Panc1 (cell line): ENCODE results near the gene SCN8A. TPM values are rescaled to one million over a fixed set of nuclear protein-coding genes. Genes with fewer than 3 reads are reported as not detected.
"Not testable (repeated sequence)": the region's sequence is repeated elsewhere in the genome, so short reads cannot be mapped to it uniquely, and the experiment has no call there.

Source experiments
- ATAC-seq: fragments of 200-7000 bp; cut with Tn5 transposase; 2 replicates; pipeline ENCODE4 v1.9.1; 2020; ENCODE audit warnings: mild to moderate bottlenecking, moderate library complexity
- BruUV-seq: library from RNA; stranded (reverse); fragments of 400-500 nt; replicated peaks from 2 replicates; lab custom pipeline; 2021; lab: Mats Ljungman, UMichigan
- CTCF ChIA-PET: fragments of 300-600 bp; sonication (Branson Sonifier 250); formaldehyde crosslinking; loops from one replicate; lab custom pipeline; 2022; ENCODE audit warnings: antibody characterized with exemption; lab: Charles Lee
- POLR2A ChIA-PET: fragments of 300-600 bp; sonication (Branson Sonifier 250); formaldehyde crosslinking; loops from one replicate; lab custom pipeline; 2022; ENCODE audit warnings: antibody characterized with exemption; lab: Charles Lee
- DNase-seq: peaks from one replicate; pipeline ENCODE4 v3.0.0-alpha.2; 2010; ENCODE audit warnings: low read depth, low spot score
- H3K27ac ChIP-seq: 2 replicates; pipeline ENCODE4 v1.5.1; 2011; ENCODE audit warnings: mild to moderate bottlenecking, low read length, inconsistent platforms
- H3K27me3 ChIP-seq: fragments of 200-500 bp; sonication (Bioruptor generic); 2 replicates; pipeline ENCODE4 v1.6.0; 2014; ENCODE audit warnings: low read length, inconsistent platforms; ENCODE audit not compliant: control insufficient read depth, insufficient read depth
- H3K36me3 ChIP-seq: fragments of 200-500 bp; sonication (Bioruptor generic); 2 replicates; pipeline ENCODE4 v1.5.1; 2014; ENCODE audit warnings: inconsistent platforms, mild to moderate bottlenecking, low read length, moderate library complexity; ENCODE audit not compliant: control insufficient read depth, insufficient read depth
- H3K4me1 ChIP-seq: 2 replicates; pipeline ENCODE4 v1.5.1; 2011; ENCODE audit warnings: inconsistent platforms, mild to moderate bottlenecking, low read length, moderate library complexity; ENCODE audit not compliant: control insufficient read depth, insufficient read depth
- H3K4me3 ChIP-seq, 2 experiments: 2 replicates each; pipeline ENCODE4 v1.5.1; 2011 to 2012; ENCODE audit warnings: low read depth in 2 of 2, low read length in 2 of 2, mild to moderate bottlenecking in 2 of 2, inconsistent platforms in 1 of 2, moderate library complexity in 1 of 2
- H3K9me3 ChIP-seq: fragments of 200-500 bp; sonication (Bioruptor generic); 2 replicates; pipeline ENCODE4 v1.5.1; 2014; ENCODE audit warnings: low read depth, mild to moderate bottlenecking, inconsistent platforms, low read length, moderate library complexity; ENCODE audit not compliant: control insufficient read depth, insufficient read depth
- POLR2AphosphoS5 ChIP-seq: IDR thresholded peaks from 2 replicates; pipeline ENCODE4 v1.6.1; 2012; ENCODE audit warnings: mild to moderate bottlenecking, low read depth, low read length, moderate library complexity
- SIN3A ChIP-seq: IDR thresholded peaks from 2 replicates; pipeline ENCODE4 v1.6.1; 2012; ENCODE audit warnings: low read depth, mild to moderate bottlenecking, low read length, moderate library complexity, borderline replicate concordance; ENCODE audit not compliant: insufficient read depth
- TCF7L2 ChIP-seq: IDR thresholded peaks from 2 replicates; pipeline ENCODE4 v1.6.1; 2011; ENCODE audit warnings: mild to moderate bottlenecking, low read depth, low read length, inconsistent platforms
- in situ Hi-C: cut with HindIII; loops from 2 replicates; pipeline ENCODE4 v1.10.0; 2016; ENCODE audit warnings: low sequenced_read_pairs, low pct_unique_long_range_greater_than_20kb
- intact Hi-C: fragments of 100-400 bp; cut with micrococcal nuclease; formaldehyde crosslinking; loops from one replicate; pipeline ENCODE4 v1.10.0; 2022; ENCODE audit not compliant: unreplicated experiment
- total RNA-seq: library from RNA; stranded (reverse); gene quantifications from one replicate; pipeline ENCODE4 v1.2.1, GENCODE V29; 2021; ENCODE audit not compliant: unreplicated experiment
- TF ChIP-seq, protein P1 (sequence below): fragments of 450-650 bp; IDR thresholded peaks from 2 replicates; pipeline ENCODE4 v1.5.1; 2017; ENCODE audit warnings: mild to moderate bottlenecking
- TF ChIP-seq, protein P2 (sequence below), 2 experiments: IDR thresholded peaks; 2 replicates each; pipeline ENCODE4 v1.6.1; 2011 to 2012; ENCODE audit warnings: low read depth in 2 of 2, control low read depth in 1 of 2, low read length in 1 of 2, mild to moderate bottlenecking in 1 of 2, moderate library complexity in 1 of 2; ENCODE audit not compliant: insufficient read depth in 1 of 2

SCN8A gene
- total RNA-seq, 1 experiment from 2014 or later: 8.6 TPM

DNA sequence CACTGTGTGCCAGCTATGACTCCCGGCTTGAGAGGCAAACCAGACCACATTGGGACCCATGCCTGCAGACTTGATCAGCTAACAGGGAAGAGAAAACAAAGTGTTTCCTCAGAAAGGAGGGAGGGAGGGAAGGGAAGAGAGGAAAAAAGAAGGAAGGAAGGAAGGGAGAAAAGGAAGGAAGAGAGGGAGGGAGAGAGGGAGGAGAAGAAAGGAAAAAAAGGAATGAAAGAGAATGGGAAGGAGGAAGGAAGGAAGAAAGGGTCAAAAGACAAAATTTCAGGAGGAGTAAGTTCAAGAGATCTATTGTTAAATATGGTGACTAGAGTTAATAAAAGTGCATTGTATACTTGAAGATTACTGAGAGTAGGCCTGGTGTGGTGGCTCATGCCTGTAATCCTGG lies 238.6 kb downstream of the SCN8A start:
- peaks cover 3% of the 10 kb centered on the region; the same call in 1 of the 2 replicates for H3K27me3 ChIP-seq
- ChIA-PET POLR2A (interaction anchor here (0.7 kb wide), 3 partner anchors 22 to 801 kb away, joined by 4 to 27 read pairs (median 16); no protein-coding TSS in a partner anchor), CTCF (interaction anchor here (0.6 to 0.7 kb wide), 3 partner anchors 10 to 349 kb away, joined by 4 to 5 read pairs (median 4); no protein-coding TSS in a partner anchor)
- in situ Hi-C loops (no loop called here), intact Hi-C loops (loop anchor here (10.0 kb wide), 1 partner anchor 295 kb away; no protein-coding TSS in a partner anchor)
- no peak overlapping the region for H3K4me3 ChIP-seq
- no peaks in the 10 kb centered on the region for H3K9me3 ChIP-seq
- no peak overlapping the region for H3K27ac ChIP-seq
- no TSS peak for BruUV-seq
- DNase-seq: no peak
- ATAC-seq: no peak
- H3K36me3 ChIP-seq: no peaks in the 10 kb centered on the region
- no peaks in the 10 kb centered on the region for H3K4me1 ChIP-seq
- TF ChIP-seq SIN3A (no peak), TCF7L2 (no peak), POLR2AphosphoS5 (no peak)
- TF ChIP-seq, protein P1, sequence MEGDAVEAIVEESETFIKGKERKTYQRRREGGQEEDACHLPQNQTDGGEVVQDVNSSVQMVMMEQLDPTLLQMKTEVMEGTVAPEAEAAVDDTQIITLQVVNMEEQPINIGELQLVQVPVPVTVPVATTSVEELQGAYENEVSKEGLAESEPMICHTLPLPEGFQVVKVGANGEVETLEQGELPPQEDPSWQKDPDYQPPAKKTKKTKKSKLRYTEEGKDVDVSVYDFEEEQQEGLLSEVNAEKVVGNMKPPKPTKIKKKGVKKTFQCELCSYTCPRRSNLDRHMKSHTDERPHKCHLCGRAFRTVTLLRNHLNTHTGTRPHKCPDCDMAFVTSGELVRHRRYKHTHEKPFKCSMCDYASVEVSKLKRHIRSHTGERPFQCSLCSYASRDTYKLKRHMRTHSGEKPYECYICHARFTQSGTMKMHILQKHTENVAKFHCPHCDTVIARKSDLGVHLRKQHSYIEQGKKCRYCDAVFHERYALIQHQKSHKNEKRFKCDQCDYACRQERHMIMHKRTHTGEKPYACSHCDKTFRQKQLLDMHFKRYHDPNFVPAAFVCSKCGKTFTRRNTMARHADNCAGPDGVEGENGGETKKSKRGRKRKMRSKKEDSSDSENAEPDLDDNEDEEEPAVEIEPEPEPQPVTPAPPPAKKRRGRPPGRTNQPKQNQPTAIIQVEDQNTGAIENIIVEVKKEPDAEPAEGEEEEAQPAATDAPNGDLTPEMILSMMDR: no peak
- TF ChIP-seq, protein P2, sequence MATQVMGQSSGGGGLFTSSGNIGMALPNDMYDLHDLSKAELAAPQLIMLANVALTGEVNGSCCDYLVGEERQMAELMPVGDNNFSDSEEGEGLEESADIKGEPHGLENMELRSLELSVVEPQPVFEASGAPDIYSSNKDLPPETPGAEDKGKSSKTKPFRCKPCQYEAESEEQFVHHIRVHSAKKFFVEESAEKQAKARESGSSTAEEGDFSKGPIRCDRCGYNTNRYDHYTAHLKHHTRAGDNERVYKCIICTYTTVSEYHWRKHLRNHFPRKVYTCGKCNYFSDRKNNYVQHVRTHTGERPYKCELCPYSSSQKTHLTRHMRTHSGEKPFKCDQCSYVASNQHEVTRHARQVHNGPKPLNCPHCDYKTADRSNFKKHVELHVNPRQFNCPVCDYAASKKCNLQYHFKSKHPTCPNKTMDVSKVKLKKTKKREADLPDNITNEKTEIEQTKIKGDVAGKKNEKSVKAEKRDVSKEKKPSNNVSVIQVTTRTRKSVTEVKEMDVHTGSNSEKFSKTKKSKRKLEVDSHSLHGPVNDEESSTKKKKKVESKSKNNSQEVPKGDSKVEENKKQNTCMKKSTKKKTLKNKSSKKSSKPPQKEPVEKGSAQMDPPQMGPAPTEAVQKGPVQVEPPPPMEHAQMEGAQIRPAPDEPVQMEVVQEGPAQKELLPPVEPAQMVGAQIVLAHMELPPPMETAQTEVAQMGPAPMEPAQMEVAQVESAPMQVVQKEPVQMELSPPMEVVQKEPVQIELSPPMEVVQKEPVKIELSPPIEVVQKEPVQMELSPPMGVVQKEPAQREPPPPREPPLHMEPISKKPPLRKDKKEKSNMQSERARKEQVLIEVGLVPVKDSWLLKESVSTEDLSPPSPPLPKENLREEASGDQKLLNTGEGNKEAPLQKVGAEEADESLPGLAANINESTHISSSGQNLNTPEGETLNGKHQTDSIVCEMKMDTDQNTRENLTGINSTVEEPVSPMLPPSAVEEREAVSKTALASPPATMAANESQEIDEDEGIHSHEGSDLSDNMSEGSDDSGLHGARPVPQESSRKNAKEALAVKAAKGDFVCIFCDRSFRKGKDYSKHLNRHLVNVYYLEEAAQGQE (IDR thresholded peaks at IDR 0.05; ENCODE audit: insufficient read depth in 1 of 2, low read depth in 2 of 2, low read length in 1 of 2): no peak

DNA sequence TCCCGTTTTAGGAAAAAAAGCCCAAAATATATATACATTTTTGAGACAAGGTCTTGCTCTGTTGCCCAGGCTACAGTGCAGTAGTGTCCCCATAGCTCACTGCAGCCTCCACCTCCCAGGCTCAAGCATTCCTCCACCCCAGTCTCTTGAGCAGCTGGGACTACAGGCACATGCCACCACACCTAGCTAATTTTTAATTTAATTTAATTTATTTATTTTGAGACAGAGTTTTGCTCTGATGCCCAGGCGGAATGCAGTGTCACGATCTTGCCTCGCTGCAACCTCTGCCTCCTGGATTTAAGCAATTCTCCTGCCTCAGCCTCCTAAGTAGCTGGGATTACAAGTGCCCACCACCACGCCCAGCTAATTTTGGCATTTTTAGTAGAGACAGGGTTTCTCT lies 240.8 kb downstream of the SCN8A start:
- BruUV-seq, H3K27ac ChIP-seq, CTCF ChIA-PET, DNase-seq, H3K4me1 ChIP-seq, H3K27me3 ChIP-seq, H3K9me3 ChIP-seq, intact Hi-C loops, H3K4me3 ChIP-seq, H3K36me3 ChIP-seq, ATAC-seq, POLR2A ChIA-PET, in situ Hi-C loops: not testable (repeated sequence)

DNA sequence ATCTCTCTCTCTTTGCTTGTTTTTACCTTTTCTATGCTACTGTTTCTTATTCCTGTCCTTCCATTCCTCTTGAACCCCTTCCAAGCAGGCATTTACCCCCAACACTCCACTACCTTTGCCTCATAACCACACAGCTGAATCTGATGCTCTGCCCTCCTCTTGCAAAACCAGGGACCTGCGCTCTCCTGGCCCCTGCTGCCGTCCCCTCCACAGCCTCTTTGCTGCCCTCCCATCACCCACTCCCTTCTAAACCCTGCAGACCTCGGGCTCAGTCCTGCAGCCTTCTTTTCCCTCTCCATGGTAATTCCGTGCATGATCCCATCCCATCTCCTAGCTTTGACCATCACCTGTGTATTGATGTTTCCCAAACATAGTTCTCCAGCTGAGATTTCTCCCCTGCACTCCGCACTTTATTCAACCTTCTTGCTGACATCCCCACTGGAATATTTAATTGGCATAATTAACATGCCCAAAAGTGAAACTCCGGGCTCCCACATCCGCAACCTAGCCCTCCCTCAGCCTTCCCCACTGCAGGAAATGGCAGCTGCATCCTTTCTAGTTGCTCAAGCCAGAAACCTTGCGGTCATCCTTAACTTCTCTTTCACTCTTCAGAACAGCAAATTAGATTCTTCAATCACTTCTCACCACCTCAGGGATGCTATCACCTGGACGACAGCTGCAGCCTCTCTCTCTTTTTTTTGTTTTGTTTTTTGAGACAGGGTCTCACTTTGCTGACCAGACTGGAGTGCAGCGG lies 241.5 kb downstream of the SCN8A start:
- ChIA-PET CTCF (no interaction called here), POLR2A (no interaction called here)
- TF ChIP-seq SIN3A: no peak
- TF ChIP-seq, protein P2 (IDR thresholded peaks at IDR 0.05; ENCODE audit: insufficient read depth in 1 of 2, low read depth in 2 of 2, low read length in 1 of 2): no peak
- DNase-seq: no peak
- H3K9me3 ChIP-seq: no peaks in the 10 kb centered on the region
- no peak overlapping the region for H3K4me3 ChIP-seq
- no peaks in the 10 kb centered on the region for H3K4me1 ChIP-seq
- BruUV-seq: no TSS peak
- H3K36me3 ChIP-seq: no peaks in the 10 kb centered on the region
- in situ Hi-C loops: no loop called here
- ATAC-seq: no peak
- H3K27ac ChIP-seq: no peak overlapping the region
- intact Hi-C loops: no loop called here
- peaks cover 3% of the 10 kb centered on the region; the same call in 1 of the 2 replicates for H3K27me3 ChIP-seq
